ENCODE measurements around the gene NGDN.

The NGDN gene

DNA sequence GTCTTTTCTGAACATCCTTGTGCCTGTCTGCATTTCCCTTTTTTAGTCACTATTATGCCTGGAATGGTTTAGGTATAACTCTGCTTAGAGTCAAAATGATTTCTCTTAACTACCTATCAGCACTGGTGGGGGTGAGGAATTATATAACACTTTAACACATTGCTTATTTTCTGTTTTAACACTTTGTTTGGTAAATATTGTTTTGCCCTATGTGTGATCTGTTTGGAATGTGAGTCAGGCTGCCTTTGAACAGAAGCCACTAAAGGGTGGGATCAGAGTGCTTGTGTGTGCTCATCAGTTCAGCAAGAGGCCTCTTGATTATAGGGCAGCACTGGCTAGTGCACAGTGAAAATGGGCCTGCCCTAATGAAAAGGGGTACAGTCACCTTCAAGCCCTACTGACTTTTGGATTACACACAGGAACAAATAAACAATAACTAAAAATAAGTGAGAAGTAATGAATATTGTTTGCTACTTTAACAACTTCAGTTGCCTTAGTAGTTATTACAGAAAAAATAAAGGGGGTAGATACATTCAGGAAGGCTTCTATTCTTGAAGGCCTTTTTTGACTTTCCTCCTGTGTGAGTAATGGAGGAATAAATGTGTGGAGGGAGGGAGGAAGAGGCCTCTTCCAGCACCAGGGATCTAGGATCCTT is 23.2 kb downstream of the NGDN start:
- Histone ChIP-seq H3K14ac (ENCODE audit: low read length in 2 of 2) (no peak overlapping the region), H3K9me3 (ENCODE audit: control insufficient read depth, low read length) (no peaks in the 10 kb centered on the region), H3K4me1 (ENCODE audit: control insufficient read depth, insufficient read depth, low read depth, low read length) (no peaks in the 10 kb centered on the region), H2AK5ac (ENCODE audit: low read length, severe bottlenecking) (no peak overlapping the region), H2BK5ac (ENCODE audit: low read depth, low read length, poor library complexity, severe bottlenecking) (no peak overlapping the region), H3K36me3 (ENCODE audit: control insufficient read depth in 1 of 2, insufficient read depth in 2 of 2, low read depth in 1 of 2, low read length in 2 of 2) (peaks cover 0 to 12% of the 10 kb centered on the region in 2 experiments), H3K4me3 (ENCODE audit: insufficient read depth in 1 of 2, low read depth in 1 of 2, low read length in 2 of 2) (no peak overlapping the region), H2BK120ac (ENCODE audit: low read depth, low read length) (no peak overlapping the region), H3K4me2 (ENCODE audit: low read length, poor library complexity, severe bottlenecking) (no peak overlapping the region), H3K23ac (ENCODE audit: low read length in 2 of 2) (no peak overlapping the region), H4K8ac (ENCODE audit: low read length) (no peak overlapping the region), H2AFZ (ENCODE audit: low read depth, low read length) (no peak overlapping the region), H3K79me1 (replicated peaks; ENCODE audit: low read length, poor library complexity, severe bottlenecking) (peaks cover 1% of the 10 kb centered on the region), H3K27ac (ENCODE audit: low read length, poor library complexity, severe bottlenecking) (no peak overlapping the region), H2BK12ac (ENCODE audit: low read length in 2 of 2) (no peak overlapping the region), H3K9ac (ENCODE audit: low read length) (no peak overlapping the region), H3K4ac (ENCODE audit: low read depth in 1 of 2, low read length in 2 of 2) (no peak overlapping the region), H3K18ac (ENCODE audit: low read depth in 1 of 2, low read length in 2 of 2) (no peak overlapping the region), H3K27me3 (ENCODE audit: control insufficient read depth in 1 of 2, insufficient read depth in 1 of 2, low read length in 2 of 2) (no peaks in the 10 kb centered on the region), H2BK15ac (ENCODE audit: low read depth, poor library complexity, severe bottlenecking) (no peak overlapping the region), H4K91ac (ENCODE audit: low read length) (no peak overlapping the region)
- DNase-seq, result no peak

DNA sequence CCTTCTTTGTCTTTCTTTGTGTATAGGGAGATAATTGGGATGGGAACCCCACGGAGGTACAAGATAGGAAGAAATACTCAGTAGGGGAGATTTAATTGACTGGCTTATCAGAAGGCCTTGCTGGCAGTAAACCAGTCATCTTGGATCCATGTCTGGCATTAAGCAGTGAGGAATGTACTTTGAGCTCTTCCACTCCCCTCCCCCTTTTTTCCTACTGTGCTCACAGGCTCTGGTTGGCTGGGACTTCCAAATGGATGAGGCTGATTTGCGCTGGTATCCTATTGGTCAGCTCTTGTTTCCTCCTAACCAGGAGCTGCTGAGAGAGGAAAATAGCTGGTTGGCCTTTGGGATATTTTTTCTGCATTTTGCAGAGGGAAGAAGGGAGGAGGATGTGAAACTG is 24.7 kb downstream of the NGDN start:
- H3K4me1 ChIP-seq (ENCODE audit: control insufficient read depth, insufficient read depth, low read depth, low read length), result no peaks in the 10 kb centered on the region
- no peak overlapping the region for H3K27ac ChIP-seq (ENCODE audit: low read length, poor library complexity, severe bottlenecking)
- no peak overlapping the region for H3K4me2 ChIP-seq (ENCODE audit: low read length, poor library complexity, severe bottlenecking)
- H3K4ac ChIP-seq (ENCODE audit: low read depth in 1 of 2, low read length in 2 of 2), result no peak overlapping the region
- no peak overlapping the region for H2BK120ac ChIP-seq (ENCODE audit: low read depth, low read length)
- no peak overlapping the region for H2AK5ac ChIP-seq (ENCODE audit: low read length, severe bottlenecking)
- no peak overlapping the region for H2BK5ac ChIP-seq (ENCODE audit: low read depth, low read length, poor library complexity, severe bottlenecking)
- H3K4me3 ChIP-seq (ENCODE audit: insufficient read depth in 1 of 2, low read depth in 1 of 2, low read length in 2 of 2), result no peak overlapping the region
- no peak overlapping the region for H4K91ac ChIP-seq (ENCODE audit: low read length)
- H2BK12ac ChIP-seq (ENCODE audit: low read length in 2 of 2), result no peak overlapping the region
- no peak overlapping the region for H2BK15ac ChIP-seq (ENCODE audit: low read depth, poor library complexity, severe bottlenecking)
- H3K23ac ChIP-seq (ENCODE audit: low read length in 2 of 2), result no peak overlapping the region
- no peak overlapping the region for H3K18ac ChIP-seq (ENCODE audit: low read depth in 1 of 2, low read length in 2 of 2)
- H4K8ac ChIP-seq (ENCODE audit: low read length), result no peak overlapping the region
- 50% methylated on average over 2 of the region's 2 CpGs for WGBS
- H3K9ac ChIP-seq (ENCODE audit: low read length), result no peak overlapping the region
- no peaks in the 10 kb centered on the region for H3K9me3 ChIP-seq (ENCODE audit: control insufficient read depth, low read length)
- H3K36me3 ChIP-seq (ENCODE audit: control insufficient read depth in 1 of 2, insufficient read depth in 2 of 2, low read depth in 1 of 2, low read length in 2 of 2), result no peaks in the 10 kb centered on the region
- H3K14ac ChIP-seq (ENCODE audit: low read length in 2 of 2), result no peak overlapping the region
- peaks cover 1% of the 10 kb centered on the region for H3K79me1 ChIP-seq (replicated peaks; ENCODE audit: low read length, poor library complexity, severe bottlenecking)
- DNase-seq, result no peak
- H2AFZ ChIP-seq (ENCODE audit: low read depth, low read length), result no peak overlapping the region
- no peaks in the 10 kb centered on the region for H3K27me3 ChIP-seq (ENCODE audit: control insufficient read depth in 1 of 2, insufficient read depth in 1 of 2, low read length in 2 of 2)

DNA sequence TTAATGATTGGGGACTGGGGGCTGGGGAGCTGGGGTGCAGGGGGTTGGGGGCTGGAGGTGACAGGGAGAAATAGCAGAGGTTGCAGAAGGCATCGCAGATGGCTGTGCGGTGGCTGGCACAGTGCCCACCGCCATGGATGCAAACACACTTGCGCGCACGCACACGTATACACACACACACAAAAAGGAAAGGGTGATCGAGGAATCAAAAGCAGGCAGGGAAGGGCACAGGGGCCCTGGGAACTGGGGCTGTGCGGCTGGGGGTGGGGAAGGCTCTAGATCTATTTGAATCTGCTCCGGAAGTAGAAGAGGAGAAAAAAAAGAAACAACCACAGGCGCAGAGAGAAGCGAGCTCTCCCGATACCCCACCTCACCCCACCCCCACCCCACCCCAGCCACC is 42.7 kb downstream of the NGDN start:
- Histone ChIP-seq H3K18ac (ENCODE audit: low read depth in 1 of 2, low read length in 2 of 2) (no peak overlapping the region), H4K8ac (ENCODE audit: low read length) (no peak overlapping the region)

DNA sequence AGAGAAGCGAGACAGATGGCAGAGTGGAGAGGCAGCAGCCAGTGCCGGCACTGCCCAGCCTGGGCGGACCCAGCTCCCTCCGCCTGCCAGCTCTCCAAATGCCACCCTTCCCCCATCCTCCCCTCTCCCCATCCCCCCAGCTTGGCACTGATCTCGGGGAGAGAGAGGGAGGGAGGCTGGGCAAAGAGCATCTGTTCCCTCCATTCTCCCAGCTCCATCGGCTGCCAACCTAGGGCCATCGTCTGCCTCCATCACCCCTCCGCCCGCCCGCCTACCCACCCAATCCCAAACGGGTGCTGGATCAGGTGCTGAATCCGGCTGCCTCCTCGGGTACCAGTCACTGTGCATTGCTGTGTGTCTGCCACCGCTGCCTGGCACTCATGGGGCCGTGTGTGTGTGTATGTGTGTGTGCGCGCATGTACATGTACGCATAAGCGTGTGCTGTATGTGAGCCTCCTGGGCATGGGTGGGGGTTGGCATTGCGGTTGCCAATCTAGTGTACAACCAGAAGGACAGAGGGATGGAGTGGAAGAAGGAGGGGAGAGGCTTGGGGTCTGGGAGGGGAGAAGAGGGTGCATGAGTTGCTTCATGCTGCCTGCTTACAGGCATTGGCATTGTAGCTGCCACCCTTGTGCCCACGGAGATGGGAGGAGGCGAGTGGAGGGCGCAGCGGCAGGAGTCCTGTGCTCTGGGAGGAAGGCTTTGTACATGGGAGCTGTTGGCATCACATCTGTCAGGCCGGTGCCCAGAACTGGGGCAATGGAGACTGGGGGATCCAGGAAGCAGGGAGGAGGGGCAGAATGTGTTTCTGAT is 43.7 kb downstream of the NGDN start:
- Histone ChIP-seq H2BK12ac (ENCODE audit: low read length in 2 of 2) (no peak overlapping the region), H3K4ac (ENCODE audit: low read depth in 1 of 2, low read length in 2 of 2) (no peak overlapping the region), H3K9ac (ENCODE audit: low read length) (no peak overlapping the region), H3K36me3 (ENCODE audit: control insufficient read depth in 1 of 2, insufficient read depth in 2 of 2, low read depth in 1 of 2, low read length in 2 of 2) (peaks cover 0 to 14% of the 10 kb centered on the region in 2 experiments), H2BK15ac (ENCODE audit: low read depth, poor library complexity, severe bottlenecking) (no peak overlapping the region), H3K14ac (ENCODE audit: low read length in 2 of 2) (no peak overlapping the region), H3K4me1 (ENCODE audit: control insufficient read depth, insufficient read depth, low read depth, low read length) (peaks cover 1% of the 10 kb centered on the region), H3K4me3 (ENCODE audit: insufficient read depth in 1 of 2, low read depth in 1 of 2, low read length in 2 of 2) (peak overlapping the region in 1 of 2 experiments; percentile 30), H3K4me2 (ENCODE audit: low read length, poor library complexity, severe bottlenecking) (no peak overlapping the region), H3K79me1 (replicated peaks; ENCODE audit: low read length, poor library complexity, severe bottlenecking) (no peaks in the 10 kb centered on the region), H4K91ac (ENCODE audit: low read length) (peak overlapping the region; percentile 29), H3K27me3 (ENCODE audit: control insufficient read depth in 1 of 2, insufficient read depth in 1 of 2, low read length in 2 of 2) (no peaks in the 10 kb centered on the region), H2AFZ (ENCODE audit: low read depth, low read length) (no peak overlapping the region), H2BK120ac (ENCODE audit: low read depth, low read length) (no peak overlapping the region), H3K27ac (ENCODE audit: low read length, poor library complexity, severe bottlenecking) (no peak overlapping the region), H3K9me3 (ENCODE audit: control insufficient read depth, low read length) (no peaks in the 10 kb centered on the region), H3K18ac (ENCODE audit: low read depth in 1 of 2, low read length in 2 of 2) (no peak overlapping the region), H4K8ac (ENCODE audit: low read length) (no peak overlapping the region), H2AK5ac (ENCODE audit: low read length, severe bottlenecking) (no peak overlapping the region), H2BK5ac (ENCODE audit: low read depth, low read length, poor library complexity, severe bottlenecking) (no peak overlapping the region), H3K23ac (ENCODE audit: low read length in 2 of 2) (peak overlapping the region in 1 of 2 experiments; percentile 3)
- WGBS, result 88% methylated on average over 19 of the region's 25 CpGs
- DNase-seq, result no peak

More for the DNA sequence above, 42.7 kb downstream of the NGDN start:
- Histone ChIP-seq H2BK5ac (ENCODE audit: low read depth, low read length, poor library complexity, severe bottlenecking) (no peak overlapping the region), H3K9ac (ENCODE audit: low read length) (no peak overlapping the region), H4K91ac (ENCODE audit: low read length) (no peak overlapping the region), H3K4me1 (ENCODE audit: control insufficient read depth, insufficient read depth, low read depth, low read length) (peaks cover 1% of the 10 kb centered on the region), H3K4me2 (ENCODE audit: low read length, poor library complexity, severe bottlenecking) (no peak overlapping the region), H3K36me3 (ENCODE audit: control insufficient read depth in 1 of 2, insufficient read depth in 2 of 2, low read depth in 1 of 2, low read length in 2 of 2) (peaks cover 0 to 14% of the 10 kb centered on the region in 2 experiments), H3K27ac (ENCODE audit: low read length, poor library complexity, severe bottlenecking) (no peak overlapping the region), H2AK5ac (ENCODE audit: low read length, severe bottlenecking) (no peak overlapping the region), H3K4me3 (ENCODE audit: insufficient read depth in 1 of 2, low read depth in 1 of 2, low read length in 2 of 2) (no peak overlapping the region), H2AFZ (ENCODE audit: low read depth, low read length) (no peak overlapping the region), H2BK15ac (ENCODE audit: low read depth, poor library complexity, severe bottlenecking) (no peak overlapping the region), H3K23ac (ENCODE audit: low read length in 2 of 2) (no peak overlapping the region), H3K9me3 (ENCODE audit: control insufficient read depth, low read length) (no peaks in the 10 kb centered on the region), H2BK120ac (ENCODE audit: low read depth, low read length) (no peak overlapping the region), H2BK12ac (ENCODE audit: low read length in 2 of 2) (no peak overlapping the region), H3K79me1 (replicated peaks; ENCODE audit: low read length, poor library complexity, severe bottlenecking) (no peaks in the 10 kb centered on the region), H3K27me3 (ENCODE audit: control insufficient read depth in 1 of 2, insufficient read depth in 1 of 2, low read length in 2 of 2) (no peaks in the 10 kb centered on the region), H3K4ac (ENCODE audit: low read depth in 1 of 2, low read length in 2 of 2) (no peak overlapping the region), H3K14ac (ENCODE audit: low read length in 2 of 2) (no peak overlapping the region)
- DNase-seq, result no peak
- WGBS, result 96% methylated on average over 8 of the region's 13 CpGs

All from mesenchymal stem cell (in vitro differentiated cells and primary cell).